CD4-positive, alpha-beta T cell treated with Interleukin-1 beta for 1 hour (primary cell): ENCODE data around the gene SRPX2.

Source experiments
- DNase-seq, 2 donors: peaks; one replicate each; pipeline ENCODE4 v3.0.0-alpha.2; 2020 to 2022

The SRPX2 gene

DNA sequence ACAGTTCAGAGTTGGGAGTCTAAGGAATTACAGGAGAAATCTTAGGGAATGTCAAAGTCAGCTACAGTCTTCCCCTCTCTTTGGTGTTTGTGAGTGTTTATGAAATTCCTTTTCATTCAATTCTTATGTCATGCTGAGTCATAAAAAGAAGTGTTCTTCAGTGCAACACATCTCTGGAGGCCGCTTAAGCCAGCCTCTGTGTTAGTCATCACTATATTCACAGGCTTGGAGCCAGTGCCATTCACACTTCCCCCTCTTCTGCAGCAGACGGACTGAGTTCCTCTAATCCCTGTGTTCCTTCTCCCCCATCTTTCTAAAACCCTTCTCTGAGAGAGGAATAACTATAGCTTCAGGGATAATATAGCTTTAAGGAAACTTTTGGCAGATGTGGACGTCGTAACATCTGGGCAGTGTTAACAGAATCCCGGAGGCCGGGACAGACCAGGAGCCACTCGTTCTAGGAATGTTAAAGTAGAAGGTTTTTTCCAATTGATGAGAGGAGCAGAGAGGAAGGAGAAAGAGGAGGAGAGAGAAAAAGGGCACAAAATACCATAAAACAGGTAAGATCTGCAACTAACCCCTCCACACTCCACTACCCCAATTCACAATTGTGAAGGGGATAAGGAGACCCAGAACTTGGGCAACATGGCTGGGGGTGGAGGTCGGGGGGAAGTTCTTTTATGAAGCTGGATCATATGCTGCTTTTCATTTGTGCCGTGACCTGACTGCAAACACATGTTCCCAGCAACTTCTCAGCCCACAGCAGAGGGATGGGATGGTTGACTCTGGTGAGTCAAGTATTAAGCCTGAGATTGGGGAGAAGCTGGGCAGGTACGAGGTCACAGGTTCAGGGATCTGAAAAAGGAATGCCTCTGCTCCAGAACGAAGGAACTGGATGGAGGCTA is at the start of gene SRPX2:
Gene SRPX2, plus strand, starts transcription at position 244 of the 905 bp plus-strand sequence. CDS start 2,124 bp downstream, outside the sequence.
- no peak for DNase-seq

- no peak for DNase-seq
These were observed 47.4 kb upstream of the SRPX2 start for GRCh38 chrX:100596601-100597000.

DNA sequence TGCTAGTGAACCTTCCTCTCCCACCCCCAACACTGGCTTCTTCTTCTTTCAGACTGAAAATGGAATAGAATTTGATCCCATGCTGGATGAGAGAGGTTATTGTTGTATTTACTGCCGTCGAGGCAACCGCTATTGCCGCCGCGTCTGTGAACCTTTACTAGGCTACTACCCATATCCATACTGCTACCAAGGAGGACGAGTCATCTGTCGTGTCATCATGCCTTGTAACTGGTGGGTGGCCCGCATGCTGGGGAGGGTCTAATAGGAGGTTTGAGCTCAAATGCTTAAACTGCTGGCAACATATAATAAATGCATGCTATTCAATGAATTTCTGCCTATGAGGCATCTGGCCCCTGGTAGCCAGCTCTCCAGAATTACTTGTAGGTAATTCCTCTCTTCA is 44.5 kb upstream of the SRPX2 start:
- DNase-seq = no peak

DNA sequence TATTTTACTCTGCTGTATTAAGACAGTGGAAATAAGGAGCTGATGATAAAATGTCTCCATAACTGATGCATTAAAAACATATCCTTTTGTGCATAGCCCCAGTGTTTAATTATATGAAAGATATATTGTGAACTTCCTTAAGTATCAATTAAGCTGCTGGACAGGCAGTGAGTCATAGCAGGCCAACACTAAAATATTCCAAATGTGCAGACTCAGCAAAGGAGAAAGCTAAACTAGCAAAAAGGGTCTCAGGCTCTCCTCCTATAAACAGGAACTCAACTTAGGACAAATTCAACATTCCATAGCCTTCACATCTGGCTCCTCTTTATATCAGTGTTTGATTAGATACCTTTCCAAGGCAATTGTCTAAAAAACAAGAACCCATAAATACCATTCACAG is 43.7 kb upstream of the SRPX2 start:
- no peak for DNase-seq

DNA sequence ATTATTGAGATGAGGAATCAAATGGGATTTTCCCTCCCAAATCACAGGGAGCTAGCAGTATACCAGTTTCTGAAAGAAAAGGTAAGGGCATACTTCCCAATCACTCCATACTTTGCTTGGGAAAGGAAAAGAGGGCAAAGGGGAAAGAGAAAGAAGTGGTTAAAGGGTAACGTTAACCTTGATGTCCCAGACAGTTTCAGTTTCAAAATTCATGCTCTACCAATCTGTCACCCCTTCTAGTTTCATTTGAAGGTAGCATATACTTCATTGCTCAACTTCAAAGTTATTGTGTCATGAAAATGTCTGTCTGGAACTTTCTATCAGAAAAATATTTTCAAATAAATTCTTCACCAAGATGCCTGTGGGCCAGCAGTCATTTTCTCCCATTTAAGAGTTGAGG is 43.2 kb upstream of the SRPX2 start:
- no peak for DNase-seq

- no peak for DNase-seq
These were observed 37.2 kb upstream of the SRPX2 start for GRCh38 chrX:100606753-100607152.

- no peak for DNase-seq
These were observed 34.4 kb upstream of the SRPX2 start for GRCh38 chrX:100609591-100609990.

DNA sequence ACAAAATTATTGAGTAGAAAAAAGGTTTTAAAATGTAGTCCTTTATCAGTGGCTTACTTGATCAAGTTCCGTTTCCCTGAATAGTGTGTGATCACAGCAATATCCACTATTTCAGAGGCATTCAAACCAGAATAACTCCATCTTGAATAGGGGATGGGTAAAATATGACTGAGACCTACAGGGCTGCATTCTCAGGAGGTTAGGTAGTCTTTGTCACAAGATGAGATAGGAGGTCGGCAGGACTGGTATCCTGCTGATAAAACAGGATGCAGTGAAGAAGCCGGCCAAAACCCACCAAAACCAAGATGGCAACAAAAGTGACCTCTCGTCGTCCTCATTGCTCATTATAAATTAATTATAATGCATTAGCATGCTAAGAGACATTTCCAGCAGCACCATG is 32.0 kb upstream of the SRPX2 start:
- no peak for DNase-seq

- peak in 1 of 2 donors; percentile 6 for DNase-seq
These were observed 29.0 kb upstream of the SRPX2 start for GRCh38 chrX:100615005-100615404.

DNA sequence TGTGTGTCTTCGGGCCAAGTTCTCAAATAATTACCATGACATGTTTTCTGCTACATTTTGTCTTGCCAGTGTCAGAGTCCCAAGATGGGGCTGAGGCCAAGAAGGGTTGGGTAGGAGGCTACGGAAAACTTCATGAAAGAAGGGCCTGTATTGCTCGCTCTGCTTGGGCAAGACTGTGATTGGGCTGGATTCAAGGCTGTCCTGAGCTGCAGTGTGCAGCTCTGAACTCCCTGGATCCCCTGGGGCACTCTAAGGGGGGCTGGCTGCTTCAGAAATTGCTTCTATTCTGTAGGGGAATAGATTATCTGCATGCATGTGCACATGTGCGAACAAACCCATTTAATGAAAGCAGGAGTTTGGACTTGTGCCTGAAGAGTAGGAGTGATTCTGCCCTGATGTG is 21.0 kb upstream of the SRPX2 start:
- no peak for DNase-seq

- DNase-seq = no peak
These were observed 18.0 kb upstream of the SRPX2 start for GRCh38 chrX:100625985-100626491.

- DNase-seq = no peak
These were observed 9.0 kb upstream of the SRPX2 start for GRCh38 chrX:100635040-100635439.

- no peak for DNase-seq
These were observed 8.0 kb upstream of the SRPX2 start for GRCh38 chrX:100635989-100636320.

DNA sequence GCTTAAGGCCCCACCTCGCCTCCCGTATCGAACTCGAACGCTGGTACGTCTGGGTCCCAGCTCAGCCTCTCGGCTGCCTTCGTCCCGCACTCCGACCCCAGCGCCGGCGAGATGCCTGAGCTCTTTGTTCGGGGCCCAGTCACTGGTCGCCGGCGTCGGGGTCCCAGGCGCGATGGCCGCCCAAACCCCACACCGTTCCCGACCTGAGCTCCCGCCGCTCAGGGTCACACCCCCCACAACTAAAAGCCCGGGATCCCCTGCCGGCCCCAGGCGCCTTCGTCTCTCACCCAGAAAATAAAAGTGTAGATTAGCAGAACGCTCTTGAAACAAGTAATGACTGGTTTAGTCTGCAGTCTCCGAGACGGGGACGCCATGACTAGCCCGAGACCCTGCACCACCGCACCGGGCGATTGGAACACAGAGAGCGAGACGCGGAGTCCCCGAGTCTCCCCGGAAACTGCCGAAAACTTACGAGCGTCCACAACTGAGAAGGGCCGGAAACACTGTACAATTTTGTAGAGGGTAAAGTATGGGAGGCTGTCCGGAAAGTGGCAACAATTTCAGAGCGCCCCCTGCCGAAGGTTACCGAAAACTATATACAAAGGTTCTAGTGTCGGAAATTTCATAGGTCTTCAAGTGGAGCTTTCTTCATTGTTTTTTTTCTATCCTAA is 7.5 kb upstream of the SRPX2 start, which contains the start of gene TSPAN6:
Gene TSPAN6, minus strand, starts transcription at position 486 of the 671 bp plus-strand sequence. Its CDS starts 112 bp downstream, at position 374.
- peak; percentile 74 to 77 for DNase-seq

DNA sequence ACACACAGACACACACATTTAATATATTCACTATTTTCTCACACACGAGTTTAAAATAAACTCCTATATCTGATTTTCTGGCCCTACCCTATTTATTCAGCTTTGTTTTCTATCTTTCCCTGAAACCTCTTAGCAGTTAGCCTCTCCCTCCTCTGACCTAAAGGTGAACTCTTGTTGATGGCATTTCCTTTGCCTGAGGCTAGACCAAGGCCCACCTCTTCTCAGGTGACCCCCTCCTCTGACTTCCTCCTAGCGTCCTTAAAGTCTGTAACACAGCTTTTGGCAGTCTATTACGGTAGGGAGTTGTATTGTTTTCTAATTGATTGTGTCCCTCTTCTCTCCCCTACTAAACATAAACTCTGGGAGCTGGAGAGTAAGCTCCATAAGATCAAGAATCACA is 1.7 kb upstream of the SRPX2 start:
- DNase-seq = no peak

DNA sequence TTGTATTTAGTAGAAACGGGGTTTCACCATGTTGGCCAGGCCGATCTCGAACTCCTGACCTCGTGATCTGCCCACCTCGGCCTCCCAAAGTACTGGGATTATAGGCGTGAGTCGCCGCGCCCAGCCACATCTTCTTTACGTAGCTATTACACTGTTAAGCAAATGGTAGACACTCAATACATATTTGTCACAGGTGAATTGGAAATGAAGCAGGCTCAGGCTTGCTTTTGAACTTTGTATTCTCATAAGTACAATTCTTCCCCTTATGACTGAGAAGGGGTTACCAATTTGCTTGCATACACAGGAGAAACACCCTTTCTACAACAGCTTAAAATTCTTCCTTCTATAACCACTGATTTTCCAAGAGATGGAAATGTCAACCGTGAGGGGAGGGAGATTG is 787 bp upstream of the SRPX2 start:
- no peak for DNase-seq

DNA sequence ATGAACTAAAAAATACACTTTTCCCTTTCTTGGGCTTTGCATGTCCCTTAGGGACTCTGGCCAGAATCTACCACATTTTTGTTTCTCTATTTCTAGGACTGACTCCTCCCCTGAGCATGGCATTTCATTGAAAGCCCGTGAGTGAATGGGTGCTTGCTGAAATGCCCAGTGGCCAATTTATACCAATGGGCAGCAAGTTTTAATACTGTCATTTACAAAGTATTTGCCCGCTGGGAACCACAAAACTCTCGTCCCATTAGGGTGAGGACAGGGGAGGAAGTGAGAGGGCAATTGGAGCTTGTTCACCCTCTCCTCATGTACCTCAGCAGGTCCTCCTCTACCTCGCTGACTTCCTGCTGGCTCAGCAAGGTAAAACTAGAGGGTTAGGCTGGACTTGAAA is 1.1 kb downstream of the SRPX2 start:
- no peak for DNase-seq

GRCh38 chrX:100647095-100647494 is 3.1 kb downstream of the SRPX2 start:
- no peak for DNase-seq

DNA sequence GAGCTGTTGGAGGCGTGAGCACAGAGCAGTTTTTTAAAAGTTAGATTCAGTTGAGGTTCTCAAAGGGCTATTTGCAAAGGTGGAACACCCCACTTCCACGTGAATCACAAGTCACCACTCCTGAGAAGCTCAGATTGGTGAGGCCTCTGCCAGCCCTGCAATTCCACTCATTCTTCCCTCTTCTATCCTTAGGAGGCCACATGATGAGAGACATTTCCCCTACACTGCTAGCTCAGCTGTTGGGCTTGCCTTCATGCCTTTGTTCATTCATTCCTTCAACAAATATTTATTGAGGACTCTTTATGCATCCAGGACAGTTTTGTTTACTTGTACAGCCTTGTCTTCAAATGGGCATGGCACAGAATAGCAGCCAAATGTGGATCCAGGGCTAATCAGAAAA is 3.7 kb downstream of the SRPX2 start:
- no peak for DNase-seq

DNA sequence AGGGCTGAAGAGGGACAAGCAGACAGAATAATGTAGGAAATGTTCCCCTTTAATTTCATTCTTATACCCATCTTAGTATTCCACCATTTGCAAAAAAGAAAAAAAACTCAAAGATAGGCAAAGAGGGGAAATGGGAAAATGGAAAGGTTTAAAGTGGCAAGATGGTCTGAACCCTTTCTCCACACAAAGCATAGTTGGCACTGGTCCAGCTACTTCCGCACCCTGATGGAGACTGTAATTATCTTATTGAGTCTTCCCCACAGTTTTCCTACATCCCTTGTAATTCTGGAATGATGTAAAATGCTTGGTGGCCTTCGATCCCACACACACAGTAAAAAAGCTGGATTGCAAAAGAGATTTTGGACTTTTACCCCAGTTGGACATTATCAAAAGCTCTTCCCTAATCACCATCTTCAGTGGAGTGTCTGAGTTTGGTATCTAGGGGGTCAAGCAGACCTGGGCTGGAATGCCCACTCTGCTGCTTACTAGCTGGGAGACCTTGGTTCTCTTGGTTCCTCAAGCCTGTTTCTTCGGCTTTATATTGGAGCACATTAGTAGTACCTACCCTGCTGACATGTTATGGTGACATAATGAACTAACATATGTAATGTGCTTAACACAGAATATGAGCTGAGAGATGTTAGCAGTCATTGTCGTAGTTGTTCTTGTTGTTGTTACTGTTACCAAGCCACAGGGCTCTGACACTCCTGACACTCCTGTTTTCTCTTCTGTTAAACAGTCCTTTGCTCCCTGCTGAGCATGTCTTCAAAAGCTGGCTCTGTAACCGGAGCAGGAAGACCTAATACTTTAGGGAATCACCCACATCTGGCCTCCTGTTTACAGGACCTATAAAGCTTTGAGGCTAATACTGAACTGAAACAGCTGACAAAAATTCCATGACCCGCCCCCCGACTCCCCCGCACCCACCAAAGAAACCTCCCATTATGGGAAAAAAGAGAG is 4.7 kb downstream of the SRPX2 start:
- no peak for DNase-seq

- no peak for DNase-seq
These were observed 5.8 kb downstream of the SRPX2 start for GRCh38 chrX:100649550-100650356.

GRCh38 chrX:100650841-100651240 is 6.8 kb downstream of the SRPX2 start:
- no peak for DNase-seq
